ENCODE data around the gene SLC39A7. TPM values are rescaled to one million over a fixed set of nuclear protein-coding genes. Genes with fewer than 3 reads are reported as not detected.

The SLC39A7 gene
- total and polyA plus RNA-seq, 8 donors: 41.6 to 111 (median 64.5) TPM

DNA sequence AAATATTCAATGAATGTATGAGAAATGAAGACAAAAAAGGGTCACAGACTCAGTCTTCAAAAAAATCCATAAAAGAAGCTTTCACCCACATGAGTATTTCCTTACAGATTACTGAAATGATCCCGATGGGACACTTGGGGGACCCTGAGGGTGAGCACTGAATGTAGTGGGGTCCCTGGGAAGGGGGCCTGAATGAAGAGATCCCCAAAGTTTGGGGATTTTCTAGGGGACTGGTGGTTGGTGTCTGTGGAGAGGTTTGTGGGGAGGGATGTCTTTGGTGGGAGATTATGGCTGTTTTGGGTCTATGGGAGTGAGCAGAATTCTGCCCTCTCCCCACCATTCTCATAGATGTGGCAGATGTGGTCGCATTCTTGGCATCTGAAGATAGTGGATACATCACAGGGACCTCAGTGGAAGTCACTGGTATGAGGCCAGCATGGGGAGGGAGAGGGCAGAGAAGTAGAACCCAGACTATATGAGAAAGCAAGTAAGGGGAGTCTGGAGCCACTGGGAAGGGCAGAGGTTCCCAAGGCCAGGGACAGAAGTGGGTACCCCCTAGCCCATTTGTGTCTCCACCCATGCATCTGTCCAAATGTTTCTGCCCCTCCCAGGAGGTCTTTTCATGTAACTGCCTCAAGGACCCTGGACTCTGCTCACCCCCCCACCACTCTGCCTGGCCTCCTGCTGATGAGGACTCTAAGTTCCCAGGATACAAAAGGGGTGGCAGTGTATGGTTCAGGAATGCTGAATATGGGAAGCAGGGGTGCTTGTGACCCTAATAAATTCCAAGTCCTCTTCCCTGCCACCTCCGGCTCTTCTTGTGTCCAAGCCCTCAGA lies 5.6 kb downstream of the SLC39A7 start:
- 81 to 89% methylated on average over 3 of the region's 3 CpGs for WGBS, 2 donors
- DNase-seq (peak in 1 of 6 donors; percentile 18), FAIRE-seq (no peak), ATAC-seq (no peak)
- H3K4me1 ChIP-seq: peaks cover 11 to 25% (median 15%) of the 10 kb centered on the region in 3 donors
- H3K4me3 ChIP-seq: no peak overlapping the region
- H3K36me3 ChIP-seq: peaks cover 0 to 28% (median 16%) of the 10 kb centered on the region in 3 donors
- H3K27me3 ChIP-seq: no peaks in the 10 kb centered on the region
- TF ChIP-seq, protein P1, sequence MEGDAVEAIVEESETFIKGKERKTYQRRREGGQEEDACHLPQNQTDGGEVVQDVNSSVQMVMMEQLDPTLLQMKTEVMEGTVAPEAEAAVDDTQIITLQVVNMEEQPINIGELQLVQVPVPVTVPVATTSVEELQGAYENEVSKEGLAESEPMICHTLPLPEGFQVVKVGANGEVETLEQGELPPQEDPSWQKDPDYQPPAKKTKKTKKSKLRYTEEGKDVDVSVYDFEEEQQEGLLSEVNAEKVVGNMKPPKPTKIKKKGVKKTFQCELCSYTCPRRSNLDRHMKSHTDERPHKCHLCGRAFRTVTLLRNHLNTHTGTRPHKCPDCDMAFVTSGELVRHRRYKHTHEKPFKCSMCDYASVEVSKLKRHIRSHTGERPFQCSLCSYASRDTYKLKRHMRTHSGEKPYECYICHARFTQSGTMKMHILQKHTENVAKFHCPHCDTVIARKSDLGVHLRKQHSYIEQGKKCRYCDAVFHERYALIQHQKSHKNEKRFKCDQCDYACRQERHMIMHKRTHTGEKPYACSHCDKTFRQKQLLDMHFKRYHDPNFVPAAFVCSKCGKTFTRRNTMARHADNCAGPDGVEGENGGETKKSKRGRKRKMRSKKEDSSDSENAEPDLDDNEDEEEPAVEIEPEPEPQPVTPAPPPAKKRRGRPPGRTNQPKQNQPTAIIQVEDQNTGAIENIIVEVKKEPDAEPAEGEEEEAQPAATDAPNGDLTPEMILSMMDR (IDR thresholded peaks at IDR 0.05): no peak
- H3K27ac ChIP-seq: no peak overlapping the region
- intact Hi-C loops (cut with DNase I): no loop called here
- H3K9me3 ChIP-seq: no peaks in the 10 kb centered on the region

DNA sequence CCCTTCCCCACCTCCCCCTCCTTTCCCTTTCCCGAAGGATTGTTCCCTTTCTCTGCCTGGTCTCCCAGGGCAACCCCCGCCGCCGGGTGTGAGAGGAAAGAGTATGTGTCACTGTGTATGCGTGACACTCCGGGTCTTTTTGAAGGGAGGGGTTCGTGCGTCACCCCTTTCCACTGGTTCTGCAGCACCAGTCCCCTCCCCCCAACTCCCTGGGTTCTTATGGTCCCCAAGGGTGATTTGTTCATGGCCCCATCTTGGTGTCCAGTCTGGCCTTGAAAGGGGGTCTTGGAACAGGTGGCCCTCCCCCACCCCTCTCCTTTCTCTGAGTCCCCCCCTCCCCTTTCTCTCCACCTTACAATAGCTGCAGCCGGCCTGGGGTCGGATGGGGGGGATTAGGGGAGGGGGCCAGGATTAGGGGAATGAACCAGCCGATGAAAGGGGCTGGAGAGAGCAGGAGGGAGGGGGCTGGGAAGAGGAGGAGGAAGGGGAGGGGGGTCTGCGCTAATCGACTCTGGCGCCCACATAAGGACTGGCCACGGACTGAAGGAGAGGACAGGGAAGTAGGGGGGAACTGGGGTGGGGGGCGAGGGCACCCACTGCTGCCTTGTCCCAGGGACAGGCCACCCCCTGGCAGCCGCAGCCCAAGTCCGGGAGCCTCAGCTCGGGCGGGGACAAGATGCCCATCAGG lies 6.3 kb downstream of the SLC39A7 start:
- intact Hi-C loops (cut with DNase I): no loop called here
- H3K4me3 ChIP-seq: peak overlapping the region in 2 of 4 donors; percentile 62 to 86
- ATAC-seq (no peak), FAIRE-seq (no peak), DNase-seq (peak in 4 of 6 donors; percentile 31 to 77 (median 48))
- H3K36me3 ChIP-seq: peaks cover 0 to 27% (median 16%) of the 10 kb centered on the region in 3 donors
- no peaks in the 10 kb centered on the region for H3K27me3 ChIP-seq
- TF ChIP-seq, protein P1 (IDR thresholded peaks at IDR 0.05): no peak
- H3K4me1 ChIP-seq: peaks cover 9 to 19% (median 11%) of the 10 kb centered on the region in 3 donors
- peak overlapping the region in 1 of 4 donors; percentile 92 for H3K27ac ChIP-seq
- 23 to 26% methylated on average over 19 to 20 of the region's 20 CpGs for WGBS, 2 donors
- H3K9me3 ChIP-seq: no peaks in the 10 kb centered on the region

DNA sequence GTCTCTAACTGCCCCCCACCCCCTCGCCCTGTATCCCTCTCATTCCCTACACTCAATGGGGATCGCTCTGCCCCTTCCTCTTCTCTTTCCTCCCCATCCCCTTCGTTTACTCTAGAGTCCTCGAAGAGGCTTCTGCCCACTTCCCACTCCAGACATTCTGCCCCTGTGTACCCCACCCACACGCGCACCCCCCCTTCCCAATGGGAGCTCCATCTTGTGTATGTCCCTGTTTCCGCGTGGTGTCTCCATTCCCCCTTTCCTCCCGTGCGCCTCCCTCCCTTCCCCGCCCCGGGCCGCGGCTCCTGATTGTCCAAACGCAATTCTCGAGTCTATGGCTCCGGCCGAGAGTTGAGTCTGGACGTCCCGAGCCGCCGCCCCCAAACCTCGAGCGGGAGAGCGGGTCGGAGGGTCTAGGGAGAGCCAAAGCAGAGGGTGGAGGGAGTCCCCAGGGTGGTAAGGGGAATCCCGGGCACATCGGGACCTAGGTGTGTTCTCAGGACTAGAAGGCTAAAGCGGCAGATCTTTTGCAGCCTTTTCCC lies 7.0 kb downstream of the SLC39A7 start:
- peak; percentile 5 to 35 (median 22) for ATAC-seq
- peaks cover 6 to 15% (median 7%) of the 10 kb centered on the region in 3 donors for H3K4me1 ChIP-seq
- TF ChIP-seq, protein P1 (IDR thresholded peaks at IDR 0.05): no peak
- H3K27ac ChIP-seq: peak overlapping the region; percentile 81 to 94 (median 92)
- no peaks in the 10 kb centered on the region for H3K9me3 ChIP-seq
- H3K4me3 ChIP-seq: peak overlapping the region; percentile 62 to 86 (median 73)
- WGBS, 2 donors: 1% methylated on average over 28 to 29 of the region's 29 CpGs
- peak; percentile 47 to 84 (median 62) for DNase-seq
- intact Hi-C loops (cut with DNase I): no loop called here
- H3K36me3 ChIP-seq: peaks cover 0 to 21% (median 12%) of the 10 kb centered on the region in 3 donors
- FAIRE-seq: no peak
- no peaks in the 10 kb centered on the region for H3K27me3 ChIP-seq

DNA sequence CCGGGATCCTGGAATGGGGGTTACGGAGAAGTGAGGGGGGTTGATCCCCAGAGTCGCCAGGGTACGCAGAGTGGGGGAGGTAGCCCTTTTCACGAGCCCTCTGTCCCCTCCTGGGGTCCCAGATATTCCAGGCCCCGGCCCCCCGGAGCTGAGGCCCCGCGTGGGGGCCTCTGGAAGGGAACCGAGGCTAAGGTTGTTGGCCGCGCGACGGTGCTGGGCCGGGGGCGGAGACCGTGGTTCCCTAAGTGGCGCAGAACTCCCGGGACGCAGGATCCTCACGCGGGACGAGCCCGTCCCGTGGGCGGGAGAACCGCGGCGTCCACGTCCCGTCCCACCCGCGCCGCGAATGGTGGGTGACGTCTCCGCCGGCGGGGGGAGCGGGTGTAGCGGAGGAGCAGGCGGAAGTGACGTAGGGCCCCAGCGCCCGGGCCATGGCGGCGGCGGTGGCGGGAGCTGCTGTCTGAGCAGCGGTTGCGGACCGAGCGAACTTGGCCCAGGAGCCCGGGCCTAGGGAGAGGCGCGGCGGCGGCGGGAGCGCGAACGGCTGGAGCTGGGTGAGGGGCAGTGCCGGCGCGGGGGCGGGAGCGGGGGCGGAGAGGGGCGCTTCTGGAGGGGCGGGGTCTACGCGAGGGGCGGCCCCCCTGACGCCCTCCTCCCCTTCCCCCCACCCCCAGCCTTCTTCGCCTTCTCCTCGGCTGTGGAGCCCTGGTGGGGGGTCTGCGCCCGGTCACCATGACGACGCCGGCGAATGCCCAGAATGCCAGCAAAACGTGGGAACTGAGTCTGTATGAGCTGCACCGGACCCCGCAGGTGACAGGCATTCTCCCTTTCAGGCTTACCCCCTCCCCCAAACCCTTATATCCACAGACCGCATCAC lies 7.7 kb downstream of the SLC39A7 start, which contains the start of gene RING1:
RING1 (plus strand) TSS at position 410 of the 877 bp plus-strand sequence; CDS start at position 733, 323 bp downstream.
- H3K9me3 ChIP-seq: no peaks in the 10 kb centered on the region
- intact Hi-C loops (cut with DNase I): no loop called here
- peak; percentile 66 to 81 (median 73) for ATAC-seq
- H3K4me1 ChIP-seq: peaks cover 7 to 11% (median 8%) of the 10 kb centered on the region in 3 donors
- DNase-seq: peak; percentile 80 to 93 (median 86)
- H3K4me3 ChIP-seq: peak within 1 kb of the TSS; percentile 62 to 86 (median 73)
- WGBS, 2 donors: 0 to 1% methylated on average over 45 to 84 of the region's 86 CpGs
- no peaks in the 10 kb centered on the region for H3K27me3 ChIP-seq
- H3K36me3 ChIP-seq: peaks cover 0 to 14% (median 5%) of the 10 kb centered on the region in 3 donors
- TF ChIP-seq, protein P1 (IDR thresholded peaks at IDR 0.05): no peak
- FAIRE-seq: no peak
- H3K27ac ChIP-seq: peak within 1 kb of the TSS; percentile 81 to 94 (median 92)
